Activated T-cell treated with anti-CD3 and anti-CD28 coated beads, Interleukin-2, amount 50 U/mL, for 72 hours (primary cell): ENCODE data around the gene HERC3. TPM values are rescaled to one million over a fixed set of nuclear protein-coding genes. Genes with fewer than 3 reads are reported as not detected.

Source experiments
- ATAC-seq, 2 donors: fragments of 150-1000 bp; cut with Tn5 transposase; replicated peaks in 1 of 2; 2 replicates each; pipeline ENCODE4 v1.10.0; 2021; ENCODE audit warnings: moderate library complexity in 2 of 2, mild to moderate bottlenecking in 1 of 2
- DNase-seq, 2 donors: peaks; one replicate each; pipeline ENCODE4 v3.0.0; 2021 to 2022; ENCODE audit warnings: mixed read lengths in 1 of 2
- H3K27ac Mint-ChIP-seq: one replicate; pipeline ENCODE4 v1.8.0; 2022; ENCODE audit warnings: mild to moderate bottlenecking, moderate library complexity, mixed read lengths
- H3K27me3 Mint-ChIP-seq: one replicate; pipeline ENCODE4 v1.8.0; 2022; ENCODE audit warnings: low read depth, mixed read lengths
- H3K36me3 Mint-ChIP-seq, 2 donors: one replicate each; pipeline ENCODE4 v1.8.0; 2022; ENCODE audit warnings: mixed read lengths in 2 of 2, mild to moderate bottlenecking in 1 of 2; ENCODE audit not compliant: insufficient read depth in 2 of 2
- H3K4me1 Mint-ChIP-seq: one replicate; pipeline ENCODE4 v1.8.0; 2022; ENCODE audit warnings: low read depth, mixed read lengths
- H3K4me3 Mint-ChIP-seq, 2 donors: one replicate each; pipeline ENCODE4 v1.8.0; 2022; ENCODE audit warnings: mild to moderate bottlenecking in 2 of 2, mixed read lengths in 2 of 2, moderate library complexity in 2 of 2
- H3K9me3 Mint-ChIP-seq, 2 donors: one replicate each; pipeline ENCODE4 v1.8.0; 2022; ENCODE audit warnings: mixed read lengths in 2 of 2
- total RNA-seq, 2 donors: library from RNA; stranded (reverse); gene quantifications; one replicate each; pipeline ENCODE4 v1.2.3, GENCODE V29; 2022

Gene HERC3
- total RNA-seq, 2 donors from 2014 or later = 22.0 to 32.3 TPM

- Mint-ChIP-seq H3K36me3 (no peaks in the 10 kb centered on the region), H3K4me1 (no peaks in the 10 kb centered on the region), H3K27me3 (no peaks in the 10 kb centered on the region), H3K4me3 (no peak overlapping the region), H3K9me3 (no peaks in the 10 kb centered on the region), H3K27ac (no peak overlapping the region)
- no peak for ATAC-seq
- no peak for DNase-seq
Measured at GRCh38 chr4:88752076-88752463, 159.8 kb downstream of the HERC3 start.

- Mint-ChIP-seq H3K27me3 (no peaks in the 10 kb centered on the region), H3K36me3 (no peaks in the 10 kb centered on the region), H3K9me3 (no peaks in the 10 kb centered on the region), H3K27ac (no peak overlapping the region), H3K4me1 (no peaks in the 10 kb centered on the region), H3K4me3 (no peak overlapping the region)
- ATAC-seq (no peak), DNase-seq (no peak)
Measured at GRCh38 chr4:88752754-88753153, 160.5 kb downstream of the HERC3 start.

- no peak for ATAC-seq
- no peaks in the 10 kb centered on the region for H3K36me3 Mint-ChIP-seq
- H3K27ac Mint-ChIP-seq = no peak overlapping the region
- H3K27me3 Mint-ChIP-seq = no peaks in the 10 kb centered on the region
- no peaks in the 10 kb centered on the region for H3K4me1 Mint-ChIP-seq
- no peak for DNase-seq
- H3K9me3 Mint-ChIP-seq = no peaks in the 10 kb centered on the region
- H3K4me3 Mint-ChIP-seq = no peak overlapping the region
Measured at GRCh38 chr4:88753658-88754571, 161.6 kb downstream of the HERC3 start.

DNA sequence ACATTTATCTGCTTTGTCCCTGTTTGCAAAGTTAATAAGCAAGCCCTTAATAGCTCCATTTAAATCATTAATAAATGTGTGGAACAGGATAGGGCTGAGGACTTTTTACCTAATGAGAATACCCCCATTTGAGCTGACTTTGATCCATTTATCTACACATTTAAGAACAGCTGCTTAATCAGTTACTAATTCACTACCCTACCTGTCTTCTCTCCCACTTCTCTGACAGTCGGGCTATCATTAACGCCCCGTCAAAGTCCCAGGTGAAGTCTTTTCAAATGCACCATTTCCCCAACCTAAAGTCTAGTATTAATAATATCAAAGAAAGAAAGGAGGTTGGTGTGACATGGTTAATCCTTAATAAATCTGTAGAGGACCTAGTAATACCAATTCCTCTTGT is 162.5 kb downstream of the HERC3 start:
- no peaks in the 10 kb centered on the region for H3K36me3 Mint-ChIP-seq
- ATAC-seq = no peak
- DNase-seq = no peak
- no peak overlapping the region for H3K4me3 Mint-ChIP-seq
- no peaks in the 10 kb centered on the region for H3K4me1 Mint-ChIP-seq
- H3K9me3 Mint-ChIP-seq = no peaks in the 10 kb centered on the region
- H3K27ac Mint-ChIP-seq = no peak overlapping the region
- no peaks in the 10 kb centered on the region for H3K27me3 Mint-ChIP-seq

DNA sequence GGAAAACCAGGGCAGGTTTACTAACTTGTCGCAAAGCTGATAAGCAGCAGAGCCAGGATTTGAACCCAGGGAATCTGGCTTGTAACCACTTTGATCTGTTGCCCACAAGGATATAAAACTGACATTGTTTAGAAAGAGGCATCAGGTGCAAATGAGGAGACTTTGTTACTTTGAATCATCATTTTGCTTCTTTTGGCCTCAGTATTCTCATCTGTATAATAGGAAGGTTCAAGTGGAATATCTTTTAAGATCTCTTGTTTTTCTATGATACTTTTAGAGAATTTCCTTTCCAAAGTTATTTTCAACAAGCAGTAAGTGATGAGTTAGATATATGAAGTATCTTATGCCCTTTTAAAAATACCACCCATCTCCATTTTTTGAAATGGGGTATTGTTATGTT is 163.2 kb downstream of the HERC3 start:
- Mint-ChIP-seq H3K36me3 (no peaks in the 10 kb centered on the region), H3K4me1 (no peaks in the 10 kb centered on the region), H3K4me3 (no peak overlapping the region), H3K9me3 (no peaks in the 10 kb centered on the region), H3K27me3 (no peaks in the 10 kb centered on the region), H3K27ac (no peak overlapping the region)
- ATAC-seq (no peak), DNase-seq (no peak)

DNA sequence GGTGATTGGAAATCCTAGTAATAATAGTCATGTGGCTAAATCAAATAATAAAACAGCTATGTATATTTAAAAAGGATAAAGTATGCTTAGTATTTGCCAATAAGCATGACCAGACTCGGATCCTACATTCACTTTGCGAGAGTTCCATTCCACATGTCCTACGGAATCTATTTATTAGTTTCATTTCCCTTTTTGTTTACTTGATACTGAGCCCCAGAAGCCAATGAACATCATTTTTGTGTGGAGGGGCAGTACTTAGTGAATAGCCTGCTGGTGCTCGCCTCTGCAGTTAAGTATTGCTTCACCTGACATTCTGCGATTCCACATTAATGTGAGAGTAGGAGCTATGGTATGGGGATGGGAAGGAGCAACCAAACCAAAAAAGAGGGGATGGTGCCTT is 163.9 kb downstream of the HERC3 start:
- Mint-ChIP-seq H3K4me3 (no peak overlapping the region), H3K27ac (no peak overlapping the region), H3K27me3 (no peaks in the 10 kb centered on the region), H3K36me3 (no peaks in the 10 kb centered on the region), H3K4me1 (no peaks in the 10 kb centered on the region), H3K9me3 (no peaks in the 10 kb centered on the region)
- DNase-seq = no peak
- ATAC-seq = no peak

DNA sequence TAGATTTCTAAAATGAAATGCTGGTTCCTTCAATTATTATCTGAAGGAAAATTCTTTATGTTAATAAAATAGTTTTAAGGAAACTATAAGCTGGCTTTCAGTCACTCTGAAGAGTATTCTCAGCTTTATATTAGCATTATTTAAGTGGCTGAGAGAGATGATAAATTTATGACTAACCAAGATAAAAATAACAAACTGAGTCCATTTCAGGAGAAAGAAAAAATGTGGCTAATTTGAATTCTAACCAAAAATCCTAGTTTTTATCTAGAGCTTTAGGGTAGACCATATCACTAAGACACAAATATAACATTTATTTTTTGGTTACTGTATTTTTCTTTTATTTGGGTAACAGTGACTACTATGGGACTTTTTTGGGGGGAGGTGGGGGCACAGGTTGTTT is 164.8 kb downstream of the HERC3 start:
- no peaks in the 10 kb centered on the region for H3K4me1 Mint-ChIP-seq
- H3K27ac Mint-ChIP-seq = no peak overlapping the region
- H3K36me3 Mint-ChIP-seq = no peaks in the 10 kb centered on the region
- ATAC-seq (no peak), DNase-seq (no peak)
- H3K4me3 Mint-ChIP-seq = no peak overlapping the region
- no peaks in the 10 kb centered on the region for H3K9me3 Mint-ChIP-seq
- H3K27me3 Mint-ChIP-seq = no peaks in the 10 kb centered on the region

GRCh38 chr4:88757776-88758175 is 165.5 kb downstream of the HERC3 start:
- H3K27ac Mint-ChIP-seq = no peak overlapping the region
- no peak overlapping the region for H3K4me3 Mint-ChIP-seq
- no peaks in the 10 kb centered on the region for H3K27me3 Mint-ChIP-seq
- ATAC-seq (no peak), DNase-seq (no peak)
- no peaks in the 10 kb centered on the region for H3K9me3 Mint-ChIP-seq
- no peaks in the 10 kb centered on the region for H3K36me3 Mint-ChIP-seq
- H3K4me1 Mint-ChIP-seq = no peaks in the 10 kb centered on the region

Other genes starting within 250 kb of the HERC3 start
- 10 to 100 TPM in 1 of 2 donors, 1 to 10 TPM in 1; 5.7 to 14.9 TPM for gene HERC6, start 213.6 kb upstream of the HERC3 start, total RNA-seq
- 10 to 100 TPM; 21.1 to 49.9 TPM for gene HERC5, start 135.4 kb upstream of the HERC3 start, total RNA-seq
- 10 to 100 TPM; 56.1 to 59.3 TPM for gene PYURF, start 68.7 kb upstream of the HERC3 start, total RNA-seq
- 1 to 10 TPM; 5.0 to 5.9 TPM for gene NAP1L5, start 105.3 kb downstream of the HERC3 start, total RNA-seq